SU-DHL-6 (cell line): ENCODE data around the gene TRIP13.

ENCODE experiments used
- H2AFZ ChIP-seq: fragments of 200-600 bp; sonication (generic); 2 replicates; pipeline ENCODE4 v1.6.1; 2014; ENCODE audit warnings: low read depth, mild to moderate bottlenecking, moderate library complexity, mixed read lengths, antibody characterized with exemption, low read length; ENCODE audit not compliant: severe bottlenecking
- H3F3A ChIP-seq: fragments of 200-600 bp; shearing (Covaris generic); 2 replicates; pipeline ENCODE4 v1.6.0; 2016; ENCODE audit warnings: antibody characterized with exemption, mild to moderate bottlenecking; ENCODE audit not compliant: insufficient read depth
- H3K27ac ChIP-seq: fragments of 200-600 bp; sonication (generic); 2 replicates; pipeline ENCODE4 v1.5.1; 2016; ENCODE audit warnings: low read depth, mild to moderate bottlenecking, low read length, moderate library complexity, mixed read lengths
- H3K27me3 ChIP-seq: fragments of 200-600 bp; sonication (generic), shearing (Covaris generic); 2 replicates; pipeline ENCODE4 v1.6.0; 2014; ENCODE audit warnings: mild to moderate bottlenecking, low read length
- H3K36me3 ChIP-seq: fragments of 200-600 bp; sonication (generic); 2 replicates; pipeline ENCODE4 v1.6.1; 2014; ENCODE audit warnings: mild to moderate bottlenecking, low read length, mixed read lengths
- H3K4me2 ChIP-seq: fragments of 300-600, 200-600 bp; shearing (Covaris generic), sonication (generic); 2 replicates; pipeline ENCODE4 v1.6.0; 2014; ENCODE audit warnings: low read length, low read depth, mild to moderate bottlenecking; ENCODE audit not compliant: poor library complexity, severe bottlenecking
- H3K4me3 ChIP-seq: fragments of 200-600 bp; sonication (generic); 2 replicates; pipeline ENCODE4 v1.5.1; 2014; ENCODE audit warnings: antibody characterized with exemption, low read length, mild to moderate bottlenecking, mixed read lengths; ENCODE audit not compliant: insufficient read depth, poor library complexity, severe bottlenecking
- H3K79me2 ChIP-seq: fragments of 200-600 bp; sonication (generic); 2 replicates; pipeline ENCODE4 v1.6.1; 2014; ENCODE audit warnings: mild to moderate bottlenecking, low read length, moderate library complexity; ENCODE audit not compliant: insufficient read depth
- H3K9ac ChIP-seq: fragments of 200-600 bp; sonication (generic); 2 replicates; pipeline ENCODE4 v1.7.0; 2014; ENCODE audit warnings: mild to moderate bottlenecking, low read length
- H3K9me2 ChIP-seq: fragments of 200-600 bp; sonication (generic); replicated peaks from 2 replicates; pipeline ENCODE4 v1.6.1; 2014; ENCODE audit warnings: low read length; ENCODE audit not compliant: insufficient read depth
- H3K9me3 ChIP-seq: fragments of 200-600 bp; sonication (generic); 2 replicates; pipeline ENCODE4 v1.6.1; 2014; ENCODE audit warnings: low read length, mixed read lengths; ENCODE audit not compliant: insufficient read depth
- H4K20me1 ChIP-seq: fragments of 200-600 bp; sonication (generic); 2 replicates; pipeline ENCODE4 v1.6.1; 2014; ENCODE audit warnings: low read depth, mild to moderate bottlenecking, antibody characterized with exemption, low read length, moderate library complexity, mixed read lengths
- CTCF ChIP-seq: fragments of 200-600 bp; sonication (generic); IDR thresholded peaks from one replicate; pipeline ENCODE4 v1.5.1; 2017; ENCODE audit warnings: antibody characterized with exemption, mild to moderate bottlenecking, low read length, moderate library complexity; ENCODE audit not compliant: insufficient read depth, poor library complexity, severe bottlenecking
- EZH2phosphoT487 ChIP-seq: fragments of 200-600 bp; sonication (generic), shearing (Covaris generic); conservative IDR thresholded peaks from 2 replicates; pipeline ENCODE4 v1.6.1; 2018; ENCODE audit warnings: mild to moderate bottlenecking, antibody characterized with exemption, low read length, moderate library complexity, mixed read lengths

The TRIP13 gene

DNA sequence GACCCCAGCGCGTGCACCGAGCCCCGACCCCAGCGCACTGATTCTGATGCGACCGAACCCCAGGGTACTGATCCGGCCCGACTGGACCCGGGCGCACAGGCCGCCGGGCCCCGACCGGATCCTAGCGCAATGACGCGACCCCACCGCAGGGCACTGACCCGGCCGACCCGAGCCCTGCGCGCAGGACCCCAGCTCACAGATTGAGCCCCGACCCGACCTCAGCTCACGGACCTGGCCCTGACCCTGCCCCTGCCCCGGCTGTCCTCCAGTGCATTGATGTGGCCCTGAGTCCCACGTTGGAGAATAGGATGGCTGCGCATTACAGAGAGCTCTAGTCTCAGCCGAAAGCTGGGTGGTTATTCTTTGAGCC lies 438 bp downstream of the TRIP13 start:
- H3K27ac ChIP-seq = peak overlapping the region; percentile 44

GRCh38 chr5:893711-894110 lies 1.0 kb downstream of the TRIP13 start:
- Histone ChIP-seq H3K4me2 (peak overlapping the region; percentile 88), H3K4me3 (peak overlapping the region; percentile 88), H3K9ac (peak overlapping the region; percentile 77), H3K27me3 (no peaks in the 10 kb centered on the region), H3F3A (no peaks in the 10 kb centered on the region), H3K9me3 (no peaks in the 10 kb centered on the region), H3K36me3 (peaks cover 13% of the 10 kb centered on the region; the same call in 1 of the 2 replicates), H3K79me2 (peaks cover 33% of the 10 kb centered on the region), H4K20me1 (no peaks in the 10 kb centered on the region), H3K9me2 (no peaks in the 10 kb centered on the region), H2AFZ (no peak overlapping the region), H3K27ac (peak overlapping the region; percentile 44)
- TF ChIP-seq EZH2phosphoT487 (no peak), CTCF (no peak)

More for the DNA sequence above, 438 bp downstream of the TRIP13 start:
- Histone ChIP-seq H3K9me2 (no peaks in the 10 kb centered on the region), H3K9me3 (no peaks in the 10 kb centered on the region), H3K4me3 (peak overlapping the region; percentile 88), H3F3A (no peaks in the 10 kb centered on the region), H3K79me2 (peaks cover 33% of the 10 kb centered on the region), H3K4me2 (peak overlapping the region; percentile 88), H2AFZ (no peak overlapping the region), H3K9ac (peak overlapping the region; percentile 77), H4K20me1 (no peaks in the 10 kb centered on the region), H3K27me3 (no peaks in the 10 kb centered on the region), H3K36me3 (peaks cover 18% of the 10 kb centered on the region)
- TF ChIP-seq EZH2phosphoT487 (no peak), CTCF (no peak)

- Histone ChIP-seq H3K4me2 (no peak overlapping the region), H3F3A (no peaks in the 10 kb centered on the region), H3K9ac (no peak overlapping the region), H3K79me2 (no peaks in the 10 kb centered on the region), H3K27ac (no peak overlapping the region), H3K4me3 (no peak overlapping the region), H3K36me3 (peaks cover 11% of the 10 kb centered on the region; the same call in 1 of the 2 replicates), H3K9me2 (no peaks in the 10 kb centered on the region), H4K20me1 (no peaks in the 10 kb centered on the region), H3K9me3 (no peaks in the 10 kb centered on the region), H3K27me3 (no peaks in the 10 kb centered on the region), H2AFZ (no peak overlapping the region)
- TF ChIP-seq CTCF (no peak), EZH2phosphoT487 (no peak)
These were observed 8.1 kb downstream of the TRIP13 start for GRCh38 chr5:900781-901180.
